NCI-H460 (cell line): Measurements from ENCODE around the gene SLC35E1. TPM values are rescaled to one million over a fixed set of nuclear protein-coding genes. Genes with fewer than 3 reads are reported as not detected.

ENCODE experiments used
- DNase-seq: peaks from one replicate; pipeline ENCODE4 v3.0.0-alpha.2; 2016; ENCODE audit warnings: low read depth; ENCODE audit errors: extremely low read depth
- total RNA-seq: library from RNA; depleted of rRNA; stranded (reverse); fragments of >200 nt; shearing (Covaris generic); gene quantifications from 2 replicates; pipeline ENCODE4 v1.2.3, GENCODE V29; 2014

Gene SLC35E1
- total RNA-seq, 1 experiment from 2014 or later: 23.2 TPM

- peak; percentile 65 for DNase-seq
Observed at GRCh38 chr19:16584248-16585093, 12.3 kb upstream of the SLC35E1 start.

GRCh38 chr19:16582486-16583261 lies 10.5 kb upstream of the SLC35E1 start:
- no peak for DNase-seq

GRCh38 chr19:16581971-16582343 lies 9.7 kb upstream of the SLC35E1 start:
- no peak for DNase-seq

- DNase-seq: no peak
Observed at GRCh38 chr19:16581145-16581970, 9.1 kb upstream of the SLC35E1 start.

GRCh38 chr19:16579381-16579780 lies 7.2 kb upstream of the SLC35E1 start:
- DNase-seq: no peak

- no peak for DNase-seq
Observed at GRCh38 chr19:16577531-16577985, 5.3 kb upstream of the SLC35E1 start.

- no peak for DNase-seq
Observed at GRCh38 chr19:16576690-16577530, 4.7 kb upstream of the SLC35E1 start.

- DNase-seq: no peak
Observed at GRCh38 chr19:16575861-16576689, 3.9 kb upstream of the SLC35E1 start.

GRCh38 chr19:16575282-16575681 lies 3.1 kb upstream of the SLC35E1 start:
- no peak for DNase-seq

- no peak for DNase-seq
Observed at GRCh38 chr19:16573925-16574324, 1.7 kb upstream of the SLC35E1 start.

- DNase-seq: no peak
Observed at GRCh38 chr19:16573296-16573695, 1.1 kb upstream of the SLC35E1 start.

GRCh38 chr19:16571822-16572331 lies 338 bp downstream of the SLC35E1 start:
- DNase-seq: no peak

- DNase-seq: no peak
Observed at GRCh38 chr19:16571283-16571682, 932 bp downstream of the SLC35E1 start.

GRCh38 chr19:16569609-16570320 lies 2.5 kb downstream of the SLC35E1 start:
- no peak for DNase-seq

GRCh38 chr19:16566702-16567101 lies 5.5 kb downstream of the SLC35E1 start:
- DNase-seq: no peak

GRCh38 chr19:16566161-16566560 lies 6.1 kb downstream of the SLC35E1 start:
- no peak for DNase-seq

- no peak for DNase-seq
Observed at GRCh38 chr19:16564842-16565241, 7.4 kb downstream of the SLC35E1 start.

GRCh38 chr19:16562608-16563025 lies 9.6 kb downstream of the SLC35E1 start:
- DNase-seq: no peak
